COLO829 (cell line): ENCODE measurements around the gene SOX2.

Experiments used
- DNase-seq: peaks from one replicate; pipeline ENCODE4 v3.0.0; 2012; ENCODE audit warnings: low spot score

The SOX2 gene

GRCh38 chr3:181722766-181723425 lies 11.2 kb downstream of the SOX2 start:
- DNase-seq = no peak

GRCh38 chr3:181723625-181724191 lies 12.0 kb downstream of the SOX2 start:
- no peak for DNase-seq

- no peak for DNase-seq
Measured at GRCh38 chr3:181724192-181724965, 12.7 kb downstream of the SOX2 start.

- DNase-seq = no peak
Measured at GRCh38 chr3:181725131-181725731, 13.5 kb downstream of the SOX2 start.

DNA sequence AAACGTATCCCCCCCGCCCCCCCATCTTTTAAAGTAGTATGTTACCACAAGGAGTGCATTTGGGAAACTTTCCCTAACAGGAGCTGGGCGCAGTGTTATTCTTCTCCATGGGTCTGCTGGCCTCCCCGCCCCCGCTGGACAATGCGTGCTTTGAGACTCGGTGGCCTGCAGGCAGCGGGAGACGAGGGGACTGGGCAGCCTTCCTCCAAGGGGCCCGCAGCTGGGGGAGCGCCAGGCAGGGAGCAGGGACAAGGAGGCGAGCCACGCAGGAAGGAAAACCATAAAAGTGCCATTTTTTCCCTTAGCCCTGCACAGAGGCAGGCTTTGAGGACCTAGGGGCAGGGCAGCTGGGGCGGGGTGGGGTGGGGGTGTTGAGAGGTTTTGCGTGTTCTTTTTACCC lies 14.1 kb downstream of the SOX2 start:
- DNase-seq = no peak

DNA sequence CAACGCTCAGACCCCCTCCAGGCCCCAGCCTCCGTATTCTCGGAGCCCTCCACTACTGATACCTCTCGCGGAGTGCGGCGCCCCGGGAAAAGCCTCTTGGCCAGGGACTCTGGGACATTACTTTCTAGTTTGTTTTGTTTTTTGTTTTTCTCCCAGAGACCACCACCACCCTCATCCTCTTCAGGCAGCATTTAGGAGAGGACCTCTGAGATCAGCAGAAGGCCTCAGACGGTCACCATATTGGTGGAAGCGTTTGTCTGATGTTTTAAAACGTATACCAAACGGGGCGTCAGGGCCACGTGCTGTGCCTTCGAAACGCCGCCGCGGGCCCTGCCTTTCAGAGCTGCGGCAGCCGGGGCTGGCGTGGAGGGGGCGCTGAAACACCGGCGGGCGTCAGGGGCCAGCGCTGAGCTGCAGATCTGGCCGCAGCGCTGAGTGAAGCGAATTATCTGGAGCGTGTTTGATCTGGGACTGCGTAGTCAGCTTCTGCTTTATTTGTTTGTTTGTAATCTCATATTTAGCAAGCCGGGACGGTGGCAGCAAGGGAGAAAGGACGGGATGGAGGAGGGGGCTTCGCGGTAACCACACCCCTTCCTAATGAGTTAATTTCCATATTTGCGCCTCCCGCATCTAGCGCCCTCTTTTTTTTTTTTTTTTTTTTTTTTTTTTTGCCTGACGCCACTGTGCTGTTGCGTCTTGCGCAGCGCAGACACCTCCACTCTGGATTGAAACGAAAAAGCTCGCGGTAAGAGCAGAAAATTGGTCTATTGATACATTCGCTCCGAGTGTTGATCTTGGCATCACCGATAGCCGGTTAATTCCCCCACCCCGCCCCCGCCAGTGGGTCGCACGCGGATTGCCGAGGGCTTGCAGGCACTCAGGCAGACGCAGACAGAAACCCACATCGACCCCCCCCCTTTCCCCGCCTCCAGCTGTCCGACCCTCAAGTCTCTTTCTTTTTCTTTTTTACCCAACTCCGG lies 14.9 kb downstream of the SOX2 start:
- DNase-seq = no peak

DNA sequence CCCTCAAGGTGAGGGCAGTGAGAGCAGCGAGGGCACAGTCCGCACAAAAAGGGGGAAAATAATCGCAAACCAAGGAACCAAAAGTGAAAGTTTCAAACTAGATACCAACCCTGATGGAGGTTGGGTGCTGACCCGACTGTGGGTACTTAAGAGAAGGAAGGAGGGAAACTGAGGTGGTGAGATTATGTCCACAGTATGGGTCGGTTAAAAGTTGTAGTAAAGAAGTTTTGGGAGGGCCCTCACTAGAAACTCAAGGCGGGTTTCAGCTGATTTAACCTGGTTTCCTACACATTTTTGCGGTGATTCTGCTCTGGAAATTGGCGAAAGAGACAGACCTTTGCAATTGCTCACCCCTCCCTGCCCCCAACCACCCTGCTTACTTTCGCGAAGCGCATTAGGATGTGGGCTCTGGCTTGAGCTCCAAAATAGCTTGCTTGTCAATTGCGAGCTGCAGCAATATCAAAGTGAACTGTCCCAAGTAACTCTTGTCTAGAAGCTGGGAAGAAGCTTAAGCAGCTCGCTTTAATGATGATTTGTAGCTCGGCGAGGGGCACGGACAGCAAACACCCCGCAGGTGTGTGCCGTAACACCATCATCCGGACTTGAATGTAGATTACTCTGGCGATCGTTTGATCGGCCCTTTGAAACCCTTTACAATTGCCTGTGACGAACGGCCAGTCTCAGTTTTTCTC lies 15.8 kb downstream of the SOX2 start:
- DNase-seq = no peak

GRCh38 chr3:181728470-181729340 lies 17.0 kb downstream of the SOX2 start:
- no peak for DNase-seq

GRCh38 chr3:181729341-181729869 lies 17.7 kb downstream of the SOX2 start:
- DNase-seq = no peak

GRCh38 chr3:181730316-181730715 lies 18.6 kb downstream of the SOX2 start:
- no peak for DNase-seq

GRCh38 chr3:181730934-181731333 lies 19.2 kb downstream of the SOX2 start:
- DNase-seq = no peak

- no peak for DNase-seq
Measured at GRCh38 chr3:181735911-181736310, 24.2 kb downstream of the SOX2 start.

DNA sequence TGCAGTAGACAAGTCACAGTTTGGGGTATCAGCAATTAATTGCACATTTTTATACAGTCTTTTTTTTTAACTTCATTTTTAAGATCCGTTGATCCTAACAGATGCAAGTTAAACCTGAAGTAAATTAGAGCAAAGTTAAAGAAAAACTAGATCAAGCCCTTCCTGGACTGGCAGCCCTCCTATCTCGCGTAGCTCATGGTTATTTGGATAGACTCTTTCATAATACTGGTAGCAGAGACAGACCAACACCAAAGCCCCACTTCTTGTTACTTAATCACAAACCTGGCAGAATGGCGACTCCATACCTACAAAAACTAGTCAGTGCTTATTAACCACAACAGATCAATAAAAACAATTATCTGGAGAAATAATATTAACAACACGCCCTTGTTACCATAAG lies 26.8 kb downstream of the SOX2 start:
- DNase-seq = no peak

DNA sequence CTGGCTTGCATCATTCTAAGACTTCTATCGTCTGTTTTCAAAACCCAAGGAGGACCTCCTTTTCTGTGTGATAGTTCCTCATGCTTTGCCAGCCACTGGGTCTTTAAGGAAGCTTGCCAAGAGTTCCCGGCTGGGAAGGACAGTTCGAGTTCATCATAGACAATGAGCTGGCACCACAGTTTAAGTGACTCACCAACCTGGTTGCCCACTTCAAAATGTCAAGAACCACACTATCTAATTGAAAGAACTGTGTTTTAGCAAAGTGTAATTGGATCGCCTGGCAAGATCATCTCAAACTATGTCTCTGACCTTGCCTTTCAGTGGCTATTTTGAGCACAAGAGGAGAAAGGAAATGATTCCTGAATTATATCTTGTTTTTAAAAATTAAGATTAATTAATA lies 27.9 kb downstream of the SOX2 start:
- DNase-seq = peak; percentile 69

GRCh38 chr3:181741417-181741816 lies 29.7 kb downstream of the SOX2 start:
- DNase-seq = no peak

- peak; percentile 93 for DNase-seq
Measured at GRCh38 chr3:181752202-181752671, 40.5 kb downstream of the SOX2 start.

DNA sequence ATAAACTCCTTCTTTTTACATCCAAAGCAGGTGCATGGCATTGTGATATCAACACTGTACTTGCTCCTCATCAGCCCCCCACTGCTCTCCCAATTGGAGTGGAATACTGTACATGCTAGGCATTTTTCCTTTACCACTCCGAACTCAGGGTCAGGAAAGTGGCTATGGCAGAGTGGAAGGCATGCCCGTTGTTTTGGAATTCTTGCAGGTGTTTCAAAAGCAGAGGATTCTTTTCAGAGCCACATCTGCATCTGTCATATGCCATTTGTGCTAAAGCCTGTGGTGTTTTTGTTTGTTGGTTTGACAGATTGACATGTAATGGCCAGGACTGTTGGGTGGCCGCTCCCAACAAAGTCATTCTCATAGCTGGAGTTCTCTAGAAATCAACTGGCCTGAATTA lies 41.7 kb downstream of the SOX2 start:
- no peak for DNase-seq

DNA sequence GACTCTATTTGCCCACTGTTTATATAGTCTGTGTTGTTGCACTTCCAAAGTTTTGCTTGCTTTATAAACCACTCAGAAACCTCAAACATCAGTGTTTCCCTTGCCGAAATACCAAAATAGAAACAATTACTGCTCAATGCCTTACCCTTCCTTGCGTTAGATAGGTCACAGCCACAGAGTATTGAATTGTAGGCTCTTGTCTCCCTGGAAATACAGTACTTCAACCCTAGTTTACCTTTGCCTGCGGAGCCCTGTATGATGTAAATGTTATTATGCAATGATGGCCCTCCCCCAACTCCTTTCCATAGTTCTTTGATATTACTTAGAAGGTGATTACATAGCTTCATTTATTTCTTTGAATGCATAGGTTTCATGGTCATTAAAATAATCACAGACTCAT lies 44.2 kb downstream of the SOX2 start:
- no peak for DNase-seq

- DNase-seq = no peak
Measured at GRCh38 chr3:181756645-181757297, 45.0 kb downstream of the SOX2 start.
